H9 (cell line): ENCODE results near the gene LLGL2. TPM values are rescaled to one million over a fixed set of nuclear protein-coding genes. Genes with fewer than 3 reads are reported as not detected.

Experiments
- DNase-seq: peaks from one replicate; pipeline ENCODE4 v3.0.0-alpha.2; 2017
- H2AFZ ChIP-seq: one replicate; pipeline ENCODE4 v1.6.1; 2013; ENCODE audit warnings: mild to moderate bottlenecking, low read length, control low read depth, moderate library complexity
- H2AK5ac ChIP-seq: 2 replicates; pipeline ENCODE4 v1.6.1; 2013; ENCODE audit warnings: low read length, control low read depth, mixed read lengths; ENCODE audit not compliant: insufficient read length
- H2BK120ac ChIP-seq: one replicate; pipeline ENCODE4 v1.6.1; 2013; ENCODE audit warnings: low read depth, mild to moderate bottlenecking, low read length, control low read depth, inconsistent platforms; ENCODE audit not compliant: poor library complexity, severe bottlenecking
- H2BK12ac ChIP-seq: 2 replicates; pipeline ENCODE4 v1.6.1; 2013; ENCODE audit warnings: low read length, control low read depth, mixed read lengths, low read depth; ENCODE audit not compliant: insufficient read length
- H2BK15ac ChIP-seq: 2 replicates; pipeline ENCODE4 v1.6.1; 2013; ENCODE audit warnings: low read depth, low read length, control low read depth
- H2BK20ac ChIP-seq: one replicate; pipeline ENCODE4 v1.6.1; 2013; ENCODE audit warnings: low read depth, mild to moderate bottlenecking, low read length, control low read depth, inconsistent platforms; ENCODE audit not compliant: poor library complexity, severe bottlenecking
- H2BK5ac ChIP-seq: 2 replicates; pipeline ENCODE4 v1.6.1; 2013; ENCODE audit warnings: low read length, control low read depth, mixed read lengths; ENCODE audit not compliant: insufficient read length
- H3K14ac ChIP-seq: 2 replicates; pipeline ENCODE4 v1.6.1; 2013; ENCODE audit warnings: low read length, control low read depth; ENCODE audit not compliant: insufficient read depth
- H3K18ac ChIP-seq: 2 replicates; pipeline ENCODE4 v1.6.1; 2013; ENCODE audit warnings: low read depth, mild to moderate bottlenecking, mixed read lengths, low read length, control low read depth; ENCODE audit not compliant: insufficient read length
- H3K23ac ChIP-seq: 2 replicates; pipeline ENCODE4 v1.6.1; 2013; ENCODE audit warnings: low read length, control low read depth, mixed read lengths, low read depth; ENCODE audit not compliant: insufficient read length
- H3K23me2 ChIP-seq: 2 replicates; pipeline ENCODE4 v1.6.1; 2013; ENCODE audit warnings: low read depth, mild to moderate bottlenecking, mixed read lengths, low read length, control low read depth; ENCODE audit not compliant: insufficient read length, poor library complexity, severe bottlenecking
- H3K27ac ChIP-seq: 2 replicates; pipeline ENCODE4 v1.5.1; 2013; ENCODE audit warnings: low read length, control low read depth, mixed read lengths, low read depth; ENCODE audit not compliant: insufficient read length
- H3K27me3 ChIP-seq: 2 replicates; pipeline ENCODE4 v1.6.1; 2013; ENCODE audit warnings: low read length, control low read depth, inconsistent platforms; ENCODE audit not compliant: insufficient read depth
- H3K4ac ChIP-seq: 2 replicates; pipeline ENCODE4 v1.6.1; 2013; ENCODE audit warnings: low read depth, mild to moderate bottlenecking, control low read depth, inconsistent platforms, low read length, moderate library complexity
- H3K4me1 ChIP-seq: 2 replicates; pipeline ENCODE4 v1.6.1; 2013; ENCODE audit warnings: low read length, control low read depth, inconsistent platforms; ENCODE audit not compliant: insufficient read depth
- H3K4me2 ChIP-seq: 2 replicates; pipeline ENCODE4 v1.6.1; 2013; ENCODE audit warnings: low read length, control low read depth, mixed read lengths; ENCODE audit not compliant: insufficient read length, insufficient read depth
- H3K56ac ChIP-seq: 2 replicates; pipeline ENCODE4 v1.6.1; 2013; ENCODE audit warnings: low read depth, mild to moderate bottlenecking, mixed read lengths, low read length, control low read depth; ENCODE audit not compliant: insufficient read length
- H3K79me1 ChIP-seq: 2 replicates; pipeline ENCODE4 v1.6.1; 2013; ENCODE audit warnings: low read depth, mild to moderate bottlenecking, moderate library complexity, low read length, control low read depth, inconsistent platforms; ENCODE audit not compliant: insufficient read depth, poor library complexity, severe bottlenecking
- H3K79me2 ChIP-seq: 2 replicates; pipeline ENCODE4 v1.6.1; 2013; ENCODE audit warnings: low read length, control low read depth, inconsistent platforms; ENCODE audit not compliant: insufficient read depth
- H3K9ac ChIP-seq: 2 replicates; pipeline ENCODE4 v1.6.1; 2013; ENCODE audit warnings: low read length, control low read depth, mixed read lengths; ENCODE audit not compliant: insufficient read length; ENCODE audit errors: extremely low read depth
- H3K9me3 ChIP-seq: one replicate; pipeline ENCODE4 v1.6.1; 2013; ENCODE audit warnings: low read depth, low read length, inconsistent platforms; ENCODE audit not compliant: control insufficient read depth
- H3T11ph ChIP-seq: one replicate; pipeline ENCODE4 v1.6.1; 2013; ENCODE audit warnings: mild to moderate bottlenecking, low read length, control low read depth, inconsistent platforms
- H4K20me1 ChIP-seq: one replicate; pipeline ENCODE4 v1.6.1; 2013; ENCODE audit not compliant: control insufficient read depth, insufficient read length, insufficient read depth
- H4K5ac ChIP-seq: 2 replicates; pipeline ENCODE4 v1.6.1; 2013; ENCODE audit warnings: low read depth, mild to moderate bottlenecking, mixed read lengths, low read length, control low read depth; ENCODE audit not compliant: insufficient read length
- H4K8ac ChIP-seq: replicated peaks from 2 replicates; pipeline ENCODE4 v1.6.1; 2013; ENCODE audit warnings: low read length, control low read depth, mixed read lengths, low read depth; ENCODE audit not compliant: insufficient read length
- H4K91ac ChIP-seq: 2 replicates; pipeline ENCODE4 v1.6.1; 2013; ENCODE audit warnings: low read depth, mild to moderate bottlenecking, moderate library complexity, mixed read lengths, low read length, control low read depth; ENCODE audit not compliant: insufficient read length
- H3K27ac Mint-ChIP-seq, 3 experiments: 2 replicates in 2 of 3; 3 replicates in 1 of 3; pipeline ENCODE4 v1.8.0; 2020 to 2021; ENCODE audit warnings: mixed read lengths in 3 of 3, mild to moderate bottlenecking in 1 of 3, moderate library complexity in 1 of 3
- H3K27me3 Mint-ChIP-seq: 2 replicates; pipeline ENCODE4 v1.8.0; 2021; ENCODE audit warnings: low read depth, mild to moderate bottlenecking, moderate library complexity, mixed read lengths
- H3K36me3 Mint-ChIP-seq, 3 experiments: 2 replicates in 2 of 3; 3 replicates in 1 of 3; pipeline ENCODE4 v1.8.0; 2020 to 2021; ENCODE audit warnings: low read depth in 3 of 3, mixed read lengths in 3 of 3; ENCODE audit not compliant: insufficient read depth in 1 of 3
- H3K4me1 Mint-ChIP-seq, 2 experiments: 2 replicates each; pipeline ENCODE4 v1.8.0; 2020; ENCODE audit warnings: mixed read lengths in 2 of 2
- H3K4me3 Mint-ChIP-seq, 2 experiments: 2 replicates in 1 of 2; 3 replicates in 1 of 2; pipeline ENCODE4 v1.8.0; 2020 to 2021; ENCODE audit warnings: mild to moderate bottlenecking in 2 of 2, mixed read lengths in 2 of 2, moderate library complexity in 1 of 2
- H3K9me3 Mint-ChIP-seq, 2 experiments: 2 replicates in 1 of 2; 3 replicates in 1 of 2; pipeline ENCODE4 v1.8.0; 2020; ENCODE audit warnings: mild to moderate bottlenecking in 2 of 2, mixed read lengths in 2 of 2, moderate library complexity in 1 of 2
- WGBS: extraction: QIAGEN DNeasy Blood & Tissue Kit; methylation state at CpG from one replicate; pipeline ENCODE4 v1.1.7; 2013; ENCODE audit warnings: missing lambda C conversion rate, low lambda C conversion rate, mixed read lengths; ENCODE audit not compliant: insufficient read length; ENCODE audit errors: extremely low coverage; 5-methylcytosine and 5-hydroxymethylcytosine counted together
- long read RNA-seq: library from polyadenylated mRNA; unstranded; transcript quantifications from one replicate; pipeline ENCODE4 v2.0.0, GENCODE V29; 2020
- total RNA-seq: library from RNA; stranded (reverse); gene quantifications from 2 replicates; pipeline ENCODE4 v1.2.1, GENCODE V29; 2021
- TF ChIP-seq, protein P1 (sequence below): fragments of 200-600 bp; sonication (generic); conservative IDR thresholded peaks from 3 replicates; pipeline ENCODE4 v1.8.0; 2021; ENCODE audit warnings: antibody characterized with exemption, mild to moderate bottlenecking

Gene LLGL2, protein sequence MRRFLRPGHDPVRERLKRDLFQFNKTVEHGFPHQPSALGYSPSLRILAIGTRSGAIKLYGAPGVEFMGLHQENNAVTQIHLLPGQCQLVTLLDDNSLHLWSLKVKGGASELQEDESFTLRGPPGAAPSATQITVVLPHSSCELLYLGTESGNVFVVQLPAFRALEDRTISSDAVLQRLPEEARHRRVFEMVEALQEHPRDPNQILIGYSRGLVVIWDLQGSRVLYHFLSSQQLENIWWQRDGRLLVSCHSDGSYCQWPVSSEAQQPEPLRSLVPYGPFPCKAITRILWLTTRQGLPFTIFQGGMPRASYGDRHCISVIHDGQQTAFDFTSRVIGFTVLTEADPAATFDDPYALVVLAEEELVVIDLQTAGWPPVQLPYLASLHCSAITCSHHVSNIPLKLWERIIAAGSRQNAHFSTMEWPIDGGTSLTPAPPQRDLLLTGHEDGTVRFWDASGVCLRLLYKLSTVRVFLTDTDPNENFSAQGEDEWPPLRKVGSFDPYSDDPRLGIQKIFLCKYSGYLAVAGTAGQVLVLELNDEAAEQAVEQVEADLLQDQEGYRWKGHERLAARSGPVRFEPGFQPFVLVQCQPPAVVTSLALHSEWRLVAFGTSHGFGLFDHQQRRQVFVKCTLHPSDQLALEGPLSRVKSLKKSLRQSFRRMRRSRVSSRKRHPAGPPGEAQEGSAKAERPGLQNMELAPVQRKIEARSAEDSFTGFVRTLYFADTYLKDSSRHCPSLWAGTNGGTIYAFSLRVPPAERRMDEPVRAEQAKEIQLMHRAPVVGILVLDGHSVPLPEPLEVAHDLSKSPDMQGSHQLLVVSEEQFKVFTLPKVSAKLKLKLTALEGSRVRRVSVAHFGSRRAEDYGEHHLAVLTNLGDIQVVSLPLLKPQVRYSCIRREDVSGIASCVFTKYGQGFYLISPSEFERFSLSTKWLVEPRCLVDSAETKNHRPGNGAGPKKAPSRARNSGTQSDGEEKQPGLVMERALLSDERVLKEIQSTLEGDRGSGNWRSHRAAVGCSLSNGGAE
- 85.9 and 90.4 TPM in 2 replicates for total RNA-seq
- long read RNA-seq, partial matches to known transcripts = 55 of 75 reads
- long read RNA-seq, other reads (novel, unspliced or antisense) = 17 of 75 reads

DNA sequence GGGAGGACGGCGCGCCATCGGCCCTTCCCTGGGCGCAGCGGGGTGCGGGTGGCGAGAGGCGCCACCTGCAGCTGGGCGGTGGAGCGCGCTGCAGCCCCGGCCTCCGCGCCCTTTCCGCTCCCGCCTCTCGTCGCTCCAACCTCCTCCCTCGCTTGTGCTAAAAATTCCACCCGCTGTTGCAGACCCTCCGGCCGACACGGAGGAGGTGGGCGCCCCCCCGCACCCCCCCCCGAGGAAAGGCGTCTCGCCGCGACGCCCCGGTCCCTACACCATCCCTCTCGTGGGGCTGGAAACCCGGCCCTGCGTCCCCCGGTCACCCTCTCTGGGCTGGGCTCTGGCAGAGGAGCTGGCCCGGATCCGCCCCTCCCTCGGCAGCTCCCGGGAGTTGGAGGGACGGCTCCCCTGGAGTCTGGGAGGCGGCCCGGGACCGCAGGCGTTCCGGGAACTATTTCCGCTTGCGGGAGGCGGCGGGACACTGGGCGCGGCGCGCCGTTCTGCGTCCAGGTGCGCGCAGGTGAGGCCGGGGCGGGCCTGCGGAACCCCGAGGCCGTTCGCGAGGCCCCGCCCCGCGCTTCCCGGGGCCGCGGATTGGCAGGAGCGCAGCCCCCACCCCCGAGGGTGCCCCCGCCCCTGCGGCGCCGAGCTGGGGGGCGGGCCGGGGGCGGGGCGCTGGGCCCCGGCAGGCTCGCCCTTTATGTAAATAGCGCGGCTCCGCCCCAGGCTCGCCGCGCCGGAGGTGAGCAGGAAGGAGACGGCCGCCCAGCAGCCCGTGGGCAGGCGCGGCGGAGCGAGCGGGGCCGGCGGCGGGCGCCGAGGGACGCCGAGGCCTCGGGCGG lies at the start of gene LLGL2:
Gene LLGL2 (plus strand): TSS at position 728 of the 836 bp plus-strand sequence. CDS start 17,730 bp downstream, outside the sequence.
- peaks cover 17 to 19% of the 10 kb centered on the region in 2 experiments for H3K4me1 Mint-ChIP-seq
- Histone ChIP-seq H3K56ac (no peak within 1 kb of the TSS), H2BK20ac (no peak within 1 kb of the TSS), H4K20me1 (no peaks in the 10 kb centered on the region), H3K9me3 (no peaks in the 10 kb centered on the region), H4K5ac (no peak within 1 kb of the TSS), H3K27ac (no peak within 1 kb of the TSS), H3K9ac (peak within 1 kb of the TSS; percentile 21), H2BK120ac (no peak within 1 kb of the TSS), H2BK15ac (no peak within 1 kb of the TSS), H3T11ph (no peak within 1 kb of the TSS), H3K18ac (no peak within 1 kb of the TSS), H3K23ac (no peak within 1 kb of the TSS), H4K91ac (no peak within 1 kb of the TSS), H3K14ac (no peak within 1 kb of the TSS), H3K4ac (no peak within 1 kb of the TSS), H3K79me2 (no peaks in the 10 kb centered on the region), H2AK5ac (no peak within 1 kb of the TSS), H3K79me1 (no peaks in the 10 kb centered on the region), H2AFZ (no peak within 1 kb of the TSS), H3K4me1 (no peaks in the 10 kb centered on the region), H2BK12ac (no peak within 1 kb of the TSS), H2BK5ac (no peak within 1 kb of the TSS), H4K8ac (no peak within 1 kb of the TSS), H3K23me2 (peaks cover 14% of the 10 kb centered on the region), H3K4me2 (peak within 1 kb of the TSS; percentile 83), H3K27me3 (no peaks in the 10 kb centered on the region)
- H3K27me3 Mint-ChIP-seq = peaks cover 2% of the 10 kb centered on the region; the same call in 1 of the 2 replicates
- H3K9me3 Mint-ChIP-seq = no peaks in the 10 kb centered on the region
- DNase-seq = peak; percentile 96
- peaks cover 2 to 38% (median 35%) of the 10 kb centered on the region in 3 experiments; a peak in 6 of 7 replicates for H3K36me3 Mint-ChIP-seq
- peak within 1 kb of the TSS; percentile 70 to 96 (median 78); a peak in 4 of 7 replicates for H3K27ac Mint-ChIP-seq
- peak within 1 kb of the TSS; percentile 79 to 87 for H3K4me3 Mint-ChIP-seq
- no CpG with 5 or more reads among the region's 108 CpGs for WGBS
- TF ChIP-seq, protein P1, sequence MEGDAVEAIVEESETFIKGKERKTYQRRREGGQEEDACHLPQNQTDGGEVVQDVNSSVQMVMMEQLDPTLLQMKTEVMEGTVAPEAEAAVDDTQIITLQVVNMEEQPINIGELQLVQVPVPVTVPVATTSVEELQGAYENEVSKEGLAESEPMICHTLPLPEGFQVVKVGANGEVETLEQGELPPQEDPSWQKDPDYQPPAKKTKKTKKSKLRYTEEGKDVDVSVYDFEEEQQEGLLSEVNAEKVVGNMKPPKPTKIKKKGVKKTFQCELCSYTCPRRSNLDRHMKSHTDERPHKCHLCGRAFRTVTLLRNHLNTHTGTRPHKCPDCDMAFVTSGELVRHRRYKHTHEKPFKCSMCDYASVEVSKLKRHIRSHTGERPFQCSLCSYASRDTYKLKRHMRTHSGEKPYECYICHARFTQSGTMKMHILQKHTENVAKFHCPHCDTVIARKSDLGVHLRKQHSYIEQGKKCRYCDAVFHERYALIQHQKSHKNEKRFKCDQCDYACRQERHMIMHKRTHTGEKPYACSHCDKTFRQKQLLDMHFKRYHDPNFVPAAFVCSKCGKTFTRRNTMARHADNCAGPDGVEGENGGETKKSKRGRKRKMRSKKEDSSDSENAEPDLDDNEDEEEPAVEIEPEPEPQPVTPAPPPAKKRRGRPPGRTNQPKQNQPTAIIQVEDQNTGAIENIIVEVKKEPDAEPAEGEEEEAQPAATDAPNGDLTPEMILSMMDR = peak; percentile 57; the same call in 2 of the 3 replicates
